ENCODE measurements around the gene ANKRD7.

ANKRD7 gene

DNA sequence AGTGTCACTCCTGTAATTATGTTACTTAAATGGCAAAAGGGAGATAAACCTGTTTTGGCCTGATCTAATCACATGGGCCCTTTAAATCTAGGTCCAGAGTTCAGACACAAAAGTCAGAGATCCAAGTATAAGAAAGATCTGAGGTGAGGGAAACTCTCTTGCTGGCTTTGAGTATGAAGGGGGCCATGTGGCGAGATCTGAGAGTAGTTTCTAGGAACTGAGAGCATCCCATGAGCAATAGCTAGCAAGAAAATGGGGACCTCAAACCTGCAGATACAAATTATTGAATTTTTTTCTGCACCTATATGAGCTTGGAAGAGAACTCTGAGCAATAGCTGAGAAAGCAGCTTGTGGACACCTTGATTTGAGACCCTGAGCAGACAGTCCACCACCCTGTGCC, 27.6 kb downstream of the ANKRD7 start:
- TF ChIP-seq Cebpa-rat (IDR thresholded peaks at IDR 0.05): no peak
- H3K4me2 ChIP-seq: no peak overlapping the region
- H3K27me3 ChIP-seq: no peaks in the 10 kb centered on the region
- no peaks in the 10 kb centered on the region for H3K4me1 ChIP-seq
- H3K36me3 ChIP-seq: no peaks in the 10 kb centered on the region
- H3K27ac ChIP-seq: no peak overlapping the region
- H3K4me3 ChIP-seq: no peak overlapping the region
- H4K20me1 ChIP-seq: no peaks in the 10 kb centered on the region
- no peak overlapping the region for H3K9ac ChIP-seq
- H3K9me3 ChIP-seq (replicated peaks in 1 of 11): no peaks in the 10 kb centered on the region

DNA sequence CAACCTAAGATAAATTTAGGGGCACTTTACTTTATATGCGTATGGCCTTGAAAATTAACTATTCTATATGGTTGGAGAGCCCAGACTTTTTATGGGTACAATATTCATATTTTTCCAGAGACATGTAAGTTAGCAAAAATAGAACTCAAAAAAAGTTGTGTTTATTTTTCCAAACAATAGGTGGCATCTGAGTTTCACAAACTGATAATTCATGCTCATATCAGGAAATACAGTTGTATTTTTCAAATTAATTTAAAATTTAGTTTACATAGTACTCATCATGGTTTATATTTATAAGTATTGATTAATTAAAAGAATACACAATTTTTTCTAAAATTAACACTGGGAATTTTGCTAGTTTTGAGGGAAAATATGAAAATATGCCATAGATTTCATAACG, 34.6 kb downstream of the ANKRD7 start:
- H3K9ac ChIP-seq: no peak overlapping the region
- no peaks in the 10 kb centered on the region for H3K9me3 ChIP-seq (replicated peaks in 1 of 11)
- no peaks in the 10 kb centered on the region for H3K27me3 ChIP-seq
- TF ChIP-seq Cebpa-rat (IDR thresholded peaks at IDR 0.05): no peak
- no peak overlapping the region for H3K4me2 ChIP-seq
- H4K20me1 ChIP-seq: no peaks in the 10 kb centered on the region
- no peaks in the 10 kb centered on the region for H3K36me3 ChIP-seq
- H3K4me3 ChIP-seq: no peak overlapping the region
- H3K27ac ChIP-seq: no peak overlapping the region
- H3K4me1 ChIP-seq: no peaks in the 10 kb centered on the region

DNA sequence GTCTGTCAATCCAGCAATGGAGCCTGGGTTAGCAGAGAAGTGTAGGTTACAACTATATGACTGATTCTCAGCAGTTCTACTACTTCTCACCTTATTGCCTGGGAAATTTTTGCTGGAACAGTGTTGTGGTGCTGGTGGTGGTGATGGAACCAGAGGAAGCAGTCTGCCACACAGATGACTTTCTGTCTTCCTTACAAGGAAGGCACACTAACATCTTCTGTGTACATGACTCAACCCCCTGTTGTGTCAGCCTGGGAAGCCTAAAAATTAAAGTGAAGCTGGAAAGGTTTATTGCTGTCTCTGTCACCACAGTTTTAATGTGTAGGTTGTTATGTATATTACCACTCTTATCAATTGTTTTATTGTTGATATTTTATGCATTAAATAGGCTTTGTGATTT, 40.3 kb downstream of the ANKRD7 start:
- Histone ChIP-seq H3K4me3 (no peak overlapping the region), H3K4me1 (no peaks in the 10 kb centered on the region), H3K27me3 (no peaks in the 10 kb centered on the region), H3K9me3 (replicated peaks in 1 of 11) (no peaks in the 10 kb centered on the region), H3K27ac (no peak overlapping the region), H4K20me1 (no peaks in the 10 kb centered on the region), H3K36me3 (no peaks in the 10 kb centered on the region), H3K4me2 (no peak overlapping the region), H3K9ac (no peak overlapping the region)
- no peak for TF ChIP-seq Cebpa-rat (IDR thresholded peaks at IDR 0.05)

DNA sequence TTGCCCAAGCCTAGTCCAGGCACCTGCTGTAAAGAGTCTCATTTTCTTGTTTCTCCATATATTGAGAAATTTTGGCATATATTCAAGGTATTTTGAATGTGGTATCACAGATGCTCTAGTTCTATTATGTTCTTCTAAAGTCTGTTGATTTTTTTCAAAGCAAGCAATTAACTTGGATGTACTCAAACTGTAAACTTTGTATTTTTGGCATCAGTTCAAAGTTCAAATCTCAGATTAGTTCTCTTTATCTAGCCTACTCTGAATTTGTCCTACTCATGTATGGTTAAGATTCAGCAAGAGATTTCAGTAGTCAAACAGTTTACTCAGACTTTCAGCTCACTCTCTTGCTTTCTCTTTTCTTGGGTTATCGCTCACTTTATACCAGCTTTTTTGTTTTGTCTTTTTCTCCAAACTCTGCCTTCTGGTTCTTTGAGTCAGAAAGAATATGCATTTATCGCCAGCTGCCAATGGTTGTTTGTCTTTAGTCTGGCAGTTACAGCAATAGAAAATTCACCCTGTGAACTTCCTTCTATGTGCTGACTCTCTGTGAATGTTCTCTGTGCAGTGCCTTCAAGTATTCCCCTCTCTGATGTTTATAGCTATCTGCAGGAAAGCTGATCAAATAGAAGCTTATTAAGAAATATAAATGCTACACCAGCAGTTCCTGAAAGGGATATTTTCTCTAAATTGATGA, 56.0 kb downstream of the ANKRD7 start:
- Histone ChIP-seq H3K9ac (no peak overlapping the region), H3K27ac (no peak overlapping the region), H3K4me3 (no peak overlapping the region), H3K4me1 (no peaks in the 10 kb centered on the region), H4K20me1 (no peaks in the 10 kb centered on the region), H3K36me3 (no peaks in the 10 kb centered on the region), H3K4me2 (no peak overlapping the region), H3K27me3 (peaks cover 0 to 94% (median 0%) of the 10 kb centered on the region in 11 experiments; a peak in 8 of 22 replicates), H3K9me3 (replicated peaks in 1 of 11) (peaks cover 0 to 19% (median 7%) of the 10 kb centered on the region in 11 experiments; a peak in 11 of 22 replicates)
- TF ChIP-seq Cebpa-rat (IDR thresholded peaks at IDR 0.05): no peak

DNA sequence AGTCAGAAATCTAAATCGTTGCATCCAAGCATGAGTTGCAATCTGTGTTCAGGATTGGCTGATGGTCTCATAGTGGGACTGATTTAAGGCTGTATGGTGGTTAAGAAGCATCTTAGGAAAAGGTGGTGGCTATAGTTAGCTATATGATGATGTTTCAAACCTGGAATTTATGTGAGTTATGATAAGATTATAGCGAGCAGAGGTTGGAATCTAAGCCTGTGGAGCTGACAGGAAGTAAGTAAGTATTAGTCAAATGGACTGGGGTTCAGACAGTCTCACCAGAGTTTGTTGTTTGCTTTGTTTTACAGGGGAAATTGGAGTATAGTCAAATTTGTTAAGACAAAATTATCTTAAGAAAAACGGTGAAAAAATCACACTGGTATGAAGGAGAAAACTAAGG, 56.7 kb downstream of the ANKRD7 start:
- Histone ChIP-seq H3K36me3 (no peaks in the 10 kb centered on the region), H3K4me2 (no peak overlapping the region), H3K27ac (no peak overlapping the region), H3K9me3 (replicated peaks in 1 of 11) (peaks cover 4 to 19% (median 7%) of the 10 kb centered on the region in 11 experiments; a peak in 12 of 22 replicates), H3K9ac (no peak overlapping the region), H3K4me3 (no peak overlapping the region), H3K4me1 (peaks cover 0 to 5% (median 0%) of the 10 kb centered on the region in 10 experiments; a peak in 2 of 20 replicates), H3K27me3 (peaks cover 0 to 96% (median 6%) of the 10 kb centered on the region in 11 experiments; a peak in 17 of 22 replicates), H4K20me1 (peaks cover 0 to 6% (median 0%) of the 10 kb centered on the region in 11 experiments; a peak in 4 of 22 replicates)
- no peak for TF ChIP-seq Cebpa-rat (IDR thresholded peaks at IDR 0.05)

DNA sequence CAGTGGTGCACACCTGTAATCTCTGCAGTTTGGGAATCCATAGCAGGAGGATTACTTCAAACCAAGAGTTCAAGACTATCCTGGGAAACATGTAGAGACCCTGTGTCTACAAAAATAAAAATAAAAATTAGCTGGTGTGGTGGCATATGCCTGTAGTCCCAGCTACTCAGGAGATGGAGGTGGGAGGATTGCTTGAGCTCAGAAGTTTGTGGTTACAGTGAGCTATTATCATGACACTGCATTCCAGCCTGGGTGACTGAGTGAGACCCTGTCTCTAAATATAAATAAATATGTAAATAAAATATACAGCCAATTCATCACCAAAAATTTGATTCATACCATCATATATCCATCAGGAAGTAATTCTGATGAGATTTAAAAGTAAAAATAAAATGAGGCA, 60.9 kb downstream of the ANKRD7 start:
- no peak overlapping the region for H3K4me2 ChIP-seq
- H4K20me1 ChIP-seq: peaks cover 0 to 14% (median 0%) of the 10 kb centered on the region in 11 experiments; a peak in 4 of 22 replicates
- peaks cover 0 to 3% (median 0%) of the 10 kb centered on the region in 11 experiments; a peak in 1 of 22 replicates for H3K36me3 ChIP-seq
- peaks cover 3 to 95% (median 17%) of the 10 kb centered on the region in 11 experiments; a peak in 19 of 22 replicates for H3K27me3 ChIP-seq
- peaks cover 16 to 32% (median 20%) of the 10 kb centered on the region in 11 experiments for H3K9me3 ChIP-seq (replicated peaks in 1 of 11)
- no peak overlapping the region for H3K9ac ChIP-seq
- peaks cover 9 to 29% (median 21%) of the 10 kb centered on the region in 10 experiments; a peak in 19 of 20 replicates for H3K4me1 ChIP-seq
- TF ChIP-seq Cebpa-rat (IDR thresholded peaks at IDR 0.05): no peak
- no peak overlapping the region for H3K27ac ChIP-seq
- no peak overlapping the region for H3K4me3 ChIP-seq

DNA sequence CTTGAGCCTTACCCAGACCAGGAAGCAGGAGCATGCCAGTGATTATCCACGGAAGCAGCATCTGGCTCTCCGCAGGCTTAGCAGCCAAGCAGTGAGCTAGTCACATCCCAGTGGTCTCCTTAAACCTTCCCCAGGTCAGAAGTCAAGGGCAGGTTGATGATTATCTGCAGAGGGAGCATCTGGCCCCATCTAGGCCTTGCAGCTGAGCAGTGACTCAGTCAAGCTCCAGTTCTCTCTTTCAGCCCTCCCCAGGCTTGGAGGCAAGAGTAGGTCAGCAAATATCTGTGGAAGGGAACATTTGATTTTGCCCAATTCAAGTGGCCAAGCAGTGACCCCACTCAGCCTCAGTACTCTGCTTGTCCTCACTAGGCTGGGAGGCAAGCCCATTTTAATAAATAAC, 61.6 kb downstream of the ANKRD7 start:
- no peak for TF ChIP-seq Cebpa-rat (IDR thresholded peaks at IDR 0.05)
- H3K27ac ChIP-seq: no peak overlapping the region
- peaks cover 9 to 29% (median 21%) of the 10 kb centered on the region in 10 experiments; a peak in 19 of 20 replicates for H3K4me1 ChIP-seq
- peaks cover 3 to 95% (median 17%) of the 10 kb centered on the region in 11 experiments; a peak in 19 of 22 replicates for H3K27me3 ChIP-seq
- H3K9me3 ChIP-seq (replicated peaks in 1 of 11): peaks cover 24 to 40% (median 28%) of the 10 kb centered on the region in 11 experiments
- peaks cover 0 to 14% (median 0%) of the 10 kb centered on the region in 11 experiments; a peak in 4 of 22 replicates for H4K20me1 ChIP-seq
- H3K4me3 ChIP-seq: no peak overlapping the region
- H3K36me3 ChIP-seq: peaks cover 0 to 10% (median 0%) of the 10 kb centered on the region in 11 experiments; a peak in 4 of 22 replicates
- no peak overlapping the region for H3K9ac ChIP-seq
- peak overlapping the region in 3 of 11 experiments; percentile 23 to 30 (median 25); a peak in 7 of 22 replicates for H3K4me2 ChIP-seq

DNA sequence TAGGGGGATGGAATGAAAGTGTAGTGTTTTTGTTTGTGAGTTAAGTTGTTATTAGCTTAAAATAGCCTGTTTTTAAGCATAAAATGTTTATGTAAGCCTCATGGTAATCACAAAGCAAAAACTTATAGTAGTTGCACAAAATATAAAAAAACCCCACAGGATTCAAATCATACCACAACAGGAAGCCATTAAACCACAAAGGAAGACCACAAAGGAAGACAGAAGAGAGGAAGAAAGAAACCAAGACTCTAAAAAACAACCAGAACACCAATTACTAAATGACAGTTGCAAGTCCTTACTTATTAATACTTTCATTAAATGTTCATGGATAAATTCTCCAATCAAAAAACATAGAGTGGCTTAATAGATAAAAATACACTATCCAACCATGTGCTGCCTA, 63.6 kb downstream of the ANKRD7 start:
- peaks cover 0 to 16% (median 0%) of the 10 kb centered on the region in 11 experiments; a peak in 4 of 22 replicates for H3K36me3 ChIP-seq
- peaks cover 0 to 14% (median 0%) of the 10 kb centered on the region in 11 experiments; a peak in 4 of 22 replicates for H4K20me1 ChIP-seq
- peaks cover 31 to 53% (median 35%) of the 10 kb centered on the region in 11 experiments for H3K9me3 ChIP-seq (replicated peaks in 1 of 11)
- peak overlapping the region in 1 of 10 experiments; percentile 28; a peak in 1 of 20 replicates for H3K4me3 ChIP-seq
- no peak overlapping the region for H3K9ac ChIP-seq
- no peak for TF ChIP-seq Cebpa-rat (IDR thresholded peaks at IDR 0.05)
- peaks cover 9 to 29% (median 21%) of the 10 kb centered on the region in 10 experiments; a peak in 19 of 20 replicates for H3K4me1 ChIP-seq
- no peak overlapping the region for H3K27ac ChIP-seq
- peaks cover 3 to 95% (median 17%) of the 10 kb centered on the region in 11 experiments; a peak in 19 of 22 replicates for H3K27me3 ChIP-seq
- H3K4me2 ChIP-seq: peak overlapping the region; percentile 49 to 86 (median 68); a peak in 21 of 22 replicates

DNA sequence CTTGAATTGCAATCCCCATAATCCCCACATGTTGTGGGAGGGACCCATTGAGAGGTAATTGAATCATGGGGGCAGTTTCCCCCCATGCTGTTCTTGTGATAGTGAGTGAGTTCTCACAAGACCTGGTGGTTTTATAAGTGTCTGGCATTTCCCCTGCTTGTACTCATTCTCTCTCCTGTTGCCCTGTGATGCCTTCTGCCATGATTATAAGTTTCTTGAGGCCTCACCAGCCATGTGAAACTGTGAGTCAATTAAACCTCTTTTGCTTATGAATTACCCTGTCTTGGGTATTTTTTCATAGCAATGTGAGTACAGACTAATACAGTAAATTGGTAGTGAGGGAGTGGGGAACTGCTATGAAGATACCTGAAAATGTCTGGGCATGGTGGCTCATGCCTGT, 65.0 kb downstream of the ANKRD7 start:
- Histone ChIP-seq H3K27me3 (peaks cover 3 to 95% (median 17%) of the 10 kb centered on the region in 11 experiments; a peak in 19 of 22 replicates), H4K20me1 (peaks cover 0 to 14% (median 0%) of the 10 kb centered on the region in 11 experiments; a peak in 4 of 22 replicates), H3K36me3 (peaks cover 0 to 16% (median 0%) of the 10 kb centered on the region in 11 experiments; a peak in 4 of 22 replicates), H3K9me3 (replicated peaks in 1 of 11) (peaks cover 27 to 39% (median 32%) of the 10 kb centered on the region in 11 experiments), H3K9ac (no peak overlapping the region), H3K4me2 (peak overlapping the region in 1 of 11 experiments; percentile 14; a peak in 2 of 22 replicates), H3K27ac (no peak overlapping the region), H3K4me1 (peaks cover 9 to 29% (median 21%) of the 10 kb centered on the region in 10 experiments; a peak in 19 of 20 replicates), H3K4me3 (no peak overlapping the region)
- no peak for TF ChIP-seq Cebpa-rat (IDR thresholded peaks at IDR 0.05)
